ENCODE results near the gene IPO5. TPM values are rescaled to one million over a fixed set of nuclear protein-coding genes. Genes with fewer than 3 reads are reported as not detected.

IPO5 gene
- total and polyA plus RNA-seq, 2 of the 8 experiments (the other 6 are each of a cell fraction or from before 2014, with no cell fraction given), result 143 to 410 TPM

GRCh38 chr13:97975848-97976609, 22.6 kb downstream of the IPO5 start (continued):
- TF ChIP-seq KDM1A (IDR thresholded peaks at IDR 0.05; ENCODE audit: borderline replicate concordance, low read length), result no peak
- no peak for TF ChIP-seq SUZ12 (IDR thresholded peaks at IDR 0.05; ENCODE audit: low read length)
- TF ChIP-seq RXRA (IDR thresholded peaks at IDR 0.05; ENCODE audit: insufficient read depth, low read depth, low read length), result no peak
- TF ChIP-seq SIX5 (IDR thresholded peaks at IDR 0.05; ENCODE audit: low read depth, low read length), result no peak
- no peak for TF ChIP-seq ZNF274 (IDR thresholded peaks at IDR 0.05; ENCODE audit: borderline replicate concordance, extremely low read depth, low read length)
